Measurements from ENCODE around the gene PRKAG3.
"Not testable (repeated sequence)": the region's sequence is repeated elsewhere in the genome, so short reads cannot be mapped to it uniquely, and the experiment has no call there.

Gene PRKAG3

DNA sequence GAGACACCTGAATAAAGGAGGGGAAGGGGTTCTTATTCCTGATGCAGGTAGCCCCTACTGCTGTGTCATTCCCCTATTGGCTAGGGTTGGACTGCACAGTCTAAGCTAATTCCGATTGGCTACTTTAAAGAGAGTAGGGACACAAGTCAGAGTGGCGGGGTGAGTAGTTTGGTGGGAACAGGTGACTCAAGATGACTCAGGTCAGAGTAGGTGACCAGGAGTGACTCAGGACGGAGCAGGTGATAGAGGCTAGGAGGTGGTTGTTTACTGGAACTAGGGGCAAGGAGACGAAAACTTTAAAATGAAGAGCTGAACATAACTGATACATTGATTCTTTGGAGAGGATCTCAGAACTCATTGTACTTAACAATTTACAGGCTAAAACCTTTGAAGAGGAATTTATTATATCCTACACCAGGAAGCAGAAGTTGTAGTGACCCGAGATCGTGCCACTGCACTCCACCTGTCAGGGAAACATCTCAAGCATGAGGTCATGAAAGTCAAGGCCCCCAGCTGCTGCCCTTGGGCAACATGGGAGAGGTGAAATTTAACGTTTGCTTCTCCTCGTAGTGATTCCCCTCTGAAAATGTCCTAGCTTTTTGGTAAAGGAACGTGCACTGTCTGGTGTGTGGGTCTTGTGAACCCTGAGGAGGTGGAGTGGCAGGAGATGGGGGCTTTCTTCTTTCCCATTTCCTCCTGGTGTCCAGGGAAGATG lies 54.2 kb downstream of the PRKAG3 start:
- H3K9ac ChIP-seq (ENCODE audit: low read depth, low read length): no peak overlapping the region
- H3K4me2 ChIP-seq (ENCODE audit: insufficient read depth, low read length): no peak overlapping the region
- H2AFZ ChIP-seq (ENCODE audit: low read depth, low read length): no peak overlapping the region
- no peaks in the 10 kb centered on the region for H3K4me1 ChIP-seq (ENCODE audit: insufficient read depth, low read length)
- ATAC-seq (ENCODE audit: insufficient read depth, low read depth) (no peak), DNase-seq (no peak)
- no peaks in the 10 kb centered on the region for H4K20me1 ChIP-seq (ENCODE audit: insufficient read depth, low read length)
- no peak overlapping the region for H3K4me3 ChIP-seq (ENCODE audit: low read depth in 1 of 2, low read length in 2 of 2)
- H3K27me3 ChIP-seq (ENCODE audit: insufficient read depth, low read length, poor library complexity): no peaks in the 10 kb centered on the region
- no peak overlapping the region for H3K27ac ChIP-seq (ENCODE audit: low read length)
- peaks cover 12% of the 10 kb centered on the region for H3K9me3 ChIP-seq (ENCODE audit: insufficient read depth, low read length, severe bottlenecking)
- no peak for TF ChIP-seq EZH2 (IDR thresholded peaks at IDR 0.05; ENCODE audit: borderline replicate concordance, low read depth, low read length, severe bottlenecking)
- TF ChIP-seq, protein P1, sequence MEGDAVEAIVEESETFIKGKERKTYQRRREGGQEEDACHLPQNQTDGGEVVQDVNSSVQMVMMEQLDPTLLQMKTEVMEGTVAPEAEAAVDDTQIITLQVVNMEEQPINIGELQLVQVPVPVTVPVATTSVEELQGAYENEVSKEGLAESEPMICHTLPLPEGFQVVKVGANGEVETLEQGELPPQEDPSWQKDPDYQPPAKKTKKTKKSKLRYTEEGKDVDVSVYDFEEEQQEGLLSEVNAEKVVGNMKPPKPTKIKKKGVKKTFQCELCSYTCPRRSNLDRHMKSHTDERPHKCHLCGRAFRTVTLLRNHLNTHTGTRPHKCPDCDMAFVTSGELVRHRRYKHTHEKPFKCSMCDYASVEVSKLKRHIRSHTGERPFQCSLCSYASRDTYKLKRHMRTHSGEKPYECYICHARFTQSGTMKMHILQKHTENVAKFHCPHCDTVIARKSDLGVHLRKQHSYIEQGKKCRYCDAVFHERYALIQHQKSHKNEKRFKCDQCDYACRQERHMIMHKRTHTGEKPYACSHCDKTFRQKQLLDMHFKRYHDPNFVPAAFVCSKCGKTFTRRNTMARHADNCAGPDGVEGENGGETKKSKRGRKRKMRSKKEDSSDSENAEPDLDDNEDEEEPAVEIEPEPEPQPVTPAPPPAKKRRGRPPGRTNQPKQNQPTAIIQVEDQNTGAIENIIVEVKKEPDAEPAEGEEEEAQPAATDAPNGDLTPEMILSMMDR (IDR thresholded peaks at IDR 0.05; ENCODE audit: borderline replicate concordance, extremely low read depth, low read length, poor library complexity, severe bottlenecking): no peak
- H3K36me3 ChIP-seq (ENCODE audit: insufficient read depth, low read length): no peaks in the 10 kb centered on the region
- H3K79me2 ChIP-seq (ENCODE audit: insufficient read depth, low read length): no peaks in the 10 kb centered on the region

DNA sequence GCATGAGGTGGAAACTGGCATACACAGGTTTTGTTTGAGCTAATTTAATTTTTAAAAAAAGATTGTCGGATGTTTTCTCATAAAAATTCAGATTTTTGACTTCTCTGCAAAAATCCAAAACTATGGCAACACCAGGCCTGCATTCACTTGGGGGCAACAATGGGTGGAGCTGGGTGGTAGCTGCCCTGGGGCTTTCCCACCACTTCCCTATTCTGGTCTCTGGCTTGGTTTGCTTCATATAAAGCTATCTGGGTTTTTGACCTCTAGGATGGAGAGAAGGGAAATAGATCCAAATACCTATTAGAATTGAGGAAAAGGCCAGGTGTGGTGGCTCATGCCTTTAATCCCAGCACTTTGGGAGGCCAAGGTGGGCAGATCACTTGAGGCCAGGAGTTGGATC lies 55.1 kb downstream of the PRKAG3 start:
- no peak for DNase-seq
- H3K27ac ChIP-seq (ENCODE audit: low read length): no peak overlapping the region
- no peak for ATAC-seq (ENCODE audit: insufficient read depth, low read depth)
- no peaks in the 10 kb centered on the region for H3K27me3 ChIP-seq (ENCODE audit: insufficient read depth, low read length, poor library complexity)
- no peaks in the 10 kb centered on the region for H3K36me3 ChIP-seq (ENCODE audit: insufficient read depth, low read length)
- no peak overlapping the region for H2AFZ ChIP-seq (ENCODE audit: low read depth, low read length)
- H4K20me1 ChIP-seq (ENCODE audit: insufficient read depth, low read length): no peaks in the 10 kb centered on the region
- no peaks in the 10 kb centered on the region for H3K79me2 ChIP-seq (ENCODE audit: insufficient read depth, low read length)
- TF ChIP-seq EZH2 (IDR thresholded peaks at IDR 0.05; ENCODE audit: borderline replicate concordance, low read depth, low read length, severe bottlenecking): no peak
- TF ChIP-seq, protein P1 (IDR thresholded peaks at IDR 0.05; ENCODE audit: borderline replicate concordance, extremely low read depth, low read length, poor library complexity, severe bottlenecking): no peak
- no peaks in the 10 kb centered on the region for H3K4me1 ChIP-seq (ENCODE audit: insufficient read depth, low read length)
- no peak overlapping the region for H3K4me3 ChIP-seq (ENCODE audit: low read depth in 1 of 2, low read length in 2 of 2)
- peaks cover 12% of the 10 kb centered on the region for H3K9me3 ChIP-seq (ENCODE audit: insufficient read depth, low read length, severe bottlenecking)
- no peak overlapping the region for H3K9ac ChIP-seq (ENCODE audit: low read depth, low read length)
- H3K4me2 ChIP-seq (ENCODE audit: insufficient read depth, low read length): no peak overlapping the region

GRCh38 chr2:218773881-218774280 lies 57.7 kb downstream of the PRKAG3 start:
- H4K20me1 ChIP-seq (ENCODE audit: insufficient read depth, low read length): no peaks in the 10 kb centered on the region
- H3K9me3 ChIP-seq (ENCODE audit: insufficient read depth, low read length, severe bottlenecking): peaks cover 12% of the 10 kb centered on the region
- TF ChIP-seq, protein P1 (IDR thresholded peaks at IDR 0.05; ENCODE audit: borderline replicate concordance, extremely low read depth, low read length, poor library complexity, severe bottlenecking): no peak
- TF ChIP-seq EZH2 (IDR thresholded peaks at IDR 0.05; ENCODE audit: borderline replicate concordance, low read depth, low read length, severe bottlenecking): no peak
- H3K4me3 ChIP-seq (ENCODE audit: low read depth in 1 of 2, low read length in 2 of 2): no peak overlapping the region
- no peaks in the 10 kb centered on the region for H3K4me1 ChIP-seq (ENCODE audit: insufficient read depth, low read length)
- DNase-seq (no peak), ATAC-seq (ENCODE audit: insufficient read depth, low read depth) (no peak)
- H3K36me3 ChIP-seq (ENCODE audit: insufficient read depth, low read length): no peaks in the 10 kb centered on the region
- no peak overlapping the region for H3K27ac ChIP-seq (ENCODE audit: low read length)
- no peaks in the 10 kb centered on the region for H3K79me2 ChIP-seq (ENCODE audit: insufficient read depth, low read length)
- H3K4me2 ChIP-seq (ENCODE audit: insufficient read depth, low read length): no peak overlapping the region
- H2AFZ ChIP-seq (ENCODE audit: low read depth, low read length): no peak overlapping the region
- no peak overlapping the region for H3K9ac ChIP-seq (ENCODE audit: low read depth, low read length)
- no peaks in the 10 kb centered on the region for H3K27me3 ChIP-seq (ENCODE audit: insufficient read depth, low read length, poor library complexity)

DNA sequence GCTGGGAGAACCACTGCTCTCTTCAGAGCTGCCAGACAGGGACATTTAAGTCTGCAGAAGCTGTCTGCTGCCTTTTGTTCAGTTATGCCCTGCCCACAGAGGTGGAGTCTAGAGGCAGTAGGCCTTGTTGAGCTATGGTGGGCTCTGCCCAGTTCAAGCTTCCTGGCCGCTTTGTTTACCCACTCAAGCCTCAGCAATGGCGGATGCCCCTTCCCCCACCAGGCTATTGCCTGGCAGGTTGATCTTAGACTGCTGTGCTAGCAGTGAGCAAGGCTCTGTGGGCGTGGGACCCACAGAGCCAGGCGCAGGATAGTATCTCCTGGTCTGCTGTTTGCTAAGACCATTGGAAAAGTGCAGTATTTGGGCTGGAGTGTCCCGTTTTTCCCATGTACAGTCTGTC lies 58.8 kb downstream of the PRKAG3 start:
- not testable (repeated sequence) for H3K27me3 ChIP-seq (ENCODE audit: insufficient read depth, low read length, poor library complexity); H3K4me3 ChIP-seq (ENCODE audit: low read depth in 1 of 2, low read length in 2 of 2); H3K4me2 ChIP-seq (ENCODE audit: insufficient read depth, low read length); H2AFZ ChIP-seq (ENCODE audit: low read depth, low read length); H3K9ac ChIP-seq (ENCODE audit: low read depth, low read length); H3K79me2 ChIP-seq (ENCODE audit: insufficient read depth, low read length); H4K20me1 ChIP-seq (ENCODE audit: insufficient read depth, low read length); DNase-seq; H3K27ac ChIP-seq (ENCODE audit: low read length); ATAC-seq (ENCODE audit: insufficient read depth, low read depth); H3K4me1 ChIP-seq (ENCODE audit: insufficient read depth, low read length); H3K36me3 ChIP-seq (ENCODE audit: insufficient read depth, low read length)
- peaks cover 11% of the 10 kb centered on the region for H3K9me3 ChIP-seq (ENCODE audit: insufficient read depth, low read length, severe bottlenecking)
